Measurements from ENCODE around the gene SNAPC3.
A peak's percentile ranks its signal among the peaks of the same experiment; 100 is the strongest.

SNAPC3 gene

DNA sequence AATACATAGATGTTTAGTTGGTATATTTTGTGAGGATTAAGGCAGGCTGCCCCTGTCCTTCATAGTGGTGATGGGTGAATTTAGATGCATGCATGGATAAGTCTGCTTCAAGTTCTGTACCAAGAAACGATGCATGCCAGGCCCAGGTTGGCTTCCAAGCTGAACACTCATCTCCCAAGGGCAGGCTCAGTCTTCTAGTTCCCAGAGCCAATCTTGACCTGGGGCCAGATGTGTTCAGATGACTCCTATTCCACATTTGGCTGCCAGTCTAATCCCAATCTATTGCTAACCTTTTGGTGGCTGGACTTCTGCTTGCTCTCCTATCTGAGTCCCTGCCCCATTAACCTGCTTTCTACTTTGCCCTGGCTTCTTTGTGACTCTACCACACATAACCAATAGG, 18.5 kb upstream of the SNAPC3 start:
- H2AFZ ChIP-seq (ENCODE audit: low read length), result no peak overlapping the region
- no peak for TF ChIP-seq CTCF (IDR thresholded peaks at IDR 0.05; ENCODE audit: low read length)
- no peak for TF ChIP-seq EZH2 (optimal IDR thresholded peaks at IDR 0.05; ENCODE audit: low read depth, low read length)
- no peak for TF ChIP-seq EZH2phosphoT487 (IDR thresholded peaks at IDR 0.05; ENCODE audit: low read length)
- H3K79me2 ChIP-seq (ENCODE audit: low read length), result no peaks in the 10 kb centered on the region
- no peak overlapping the region for H3K9ac ChIP-seq (ENCODE audit: low read length)
- H4K20me1 ChIP-seq (ENCODE audit: insufficient read depth, low read length), result no peaks in the 10 kb centered on the region
- H3K27me3 ChIP-seq (replicated peaks; ENCODE audit: insufficient read depth, low read length), result no peaks in the 10 kb centered on the region
- no peak for DNase-seq
- no peaks in the 10 kb centered on the region for H3F3A ChIP-seq (ENCODE audit: insufficient read depth, low read length)
- no peaks in the 10 kb centered on the region for H3K36me3 ChIP-seq (replicated peaks; ENCODE audit: insufficient read depth, low read length)
- H3K4me3 ChIP-seq (ENCODE audit: low read length), result no peak overlapping the region
- no peaks in the 10 kb centered on the region for H3K9me2 ChIP-seq (replicated peaks; ENCODE audit: insufficient read depth, low read length)
- no peaks in the 10 kb centered on the region for H3K9me3 ChIP-seq (replicated peaks; ENCODE audit: insufficient read depth, low read length)
- no peak overlapping the region for H3K27ac ChIP-seq (ENCODE audit: low read length)
- H3K4me1 ChIP-seq (ENCODE audit: low read length), result no peaks in the 10 kb centered on the region
- no peak overlapping the region for H3K4me2 ChIP-seq (ENCODE audit: low read depth, low read length)

DNA sequence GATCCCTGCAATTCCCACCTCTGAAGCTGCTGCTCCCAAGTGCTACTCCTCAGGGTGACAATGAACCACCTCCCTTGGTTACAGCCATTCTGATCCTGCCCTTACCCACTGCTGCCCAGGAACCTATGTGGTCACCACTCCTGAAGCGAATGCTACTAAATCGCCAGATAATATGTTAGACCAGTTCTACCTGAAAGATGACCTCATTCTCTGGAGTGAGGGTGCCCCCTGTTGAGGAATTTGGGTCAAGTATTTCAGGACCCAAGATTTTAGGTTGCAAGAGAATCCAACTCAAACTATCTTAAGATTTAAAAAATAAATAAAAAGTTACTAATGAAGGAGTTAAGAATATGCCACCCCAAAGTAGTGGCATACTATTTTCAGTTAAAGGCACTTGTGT, 5.8 kb upstream of the SNAPC3 start:
- H4K20me1 ChIP-seq (ENCODE audit: insufficient read depth, low read length), result no peaks in the 10 kb centered on the region
- no peaks in the 10 kb centered on the region for H3K9me2 ChIP-seq (replicated peaks; ENCODE audit: insufficient read depth, low read length)
- DNase-seq, result no peak
- H3K4me2 ChIP-seq (ENCODE audit: low read depth, low read length), result no peak overlapping the region
- TF ChIP-seq EZH2 (optimal IDR thresholded peaks at IDR 0.05; ENCODE audit: low read depth, low read length), result no peak
- no peak for TF ChIP-seq EZH2phosphoT487 (IDR thresholded peaks at IDR 0.05; ENCODE audit: low read length)
- TF ChIP-seq CTCF (IDR thresholded peaks at IDR 0.05; ENCODE audit: low read length), result peak; percentile 17
- H3K36me3 ChIP-seq (replicated peaks; ENCODE audit: insufficient read depth, low read length), result no peaks in the 10 kb centered on the region
- H3F3A ChIP-seq (ENCODE audit: insufficient read depth, low read length), result no peaks in the 10 kb centered on the region
- H3K9me3 ChIP-seq (replicated peaks; ENCODE audit: insufficient read depth, low read length), result no peaks in the 10 kb centered on the region
- no peak overlapping the region for H2AFZ ChIP-seq (ENCODE audit: low read length)
- H3K27me3 ChIP-seq (replicated peaks; ENCODE audit: insufficient read depth, low read length), result no peaks in the 10 kb centered on the region
- no peak overlapping the region for H3K4me3 ChIP-seq (ENCODE audit: low read length)
- no peaks in the 10 kb centered on the region for H3K4me1 ChIP-seq (ENCODE audit: low read length)
- no peaks in the 10 kb centered on the region for H3K79me2 ChIP-seq (ENCODE audit: low read length)
- H3K9ac ChIP-seq (ENCODE audit: low read length), result no peak overlapping the region
- no peak overlapping the region for H3K27ac ChIP-seq (ENCODE audit: low read length)

DNA sequence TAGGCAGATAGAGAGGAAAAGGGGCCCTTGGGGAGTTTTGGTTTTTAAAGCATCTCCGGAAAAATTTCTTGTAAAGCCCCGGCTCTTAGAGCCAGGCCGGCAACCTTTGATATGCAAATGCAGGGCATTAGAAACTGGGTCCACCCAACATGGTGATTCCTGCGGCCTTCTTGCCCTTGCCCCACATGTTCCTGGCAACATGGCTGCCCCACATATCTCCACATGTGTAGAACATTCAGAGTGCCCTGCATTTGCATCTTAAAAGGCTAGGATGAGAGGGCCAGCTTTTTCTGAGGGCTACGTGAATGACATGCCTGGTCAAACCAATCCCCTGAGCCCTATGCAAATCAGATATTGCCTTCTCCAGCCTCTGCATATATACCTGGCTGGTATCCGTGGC, 5.0 kb upstream of the SNAPC3 start:
- no peak overlapping the region for H2AFZ ChIP-seq (ENCODE audit: low read length)
- no peak overlapping the region for H3K27ac ChIP-seq (ENCODE audit: low read length)
- no peaks in the 10 kb centered on the region for H3K9me2 ChIP-seq (replicated peaks; ENCODE audit: insufficient read depth, low read length)
- no peak overlapping the region for H3K4me3 ChIP-seq (ENCODE audit: low read length)
- H3K79me2 ChIP-seq (ENCODE audit: low read length), result no peaks in the 10 kb centered on the region
- no peaks in the 10 kb centered on the region for H3K27me3 ChIP-seq (replicated peaks; ENCODE audit: insufficient read depth, low read length)
- no peaks in the 10 kb centered on the region for H4K20me1 ChIP-seq (ENCODE audit: insufficient read depth, low read length)
- H3K9me3 ChIP-seq (replicated peaks; ENCODE audit: insufficient read depth, low read length), result no peaks in the 10 kb centered on the region
- no peak for DNase-seq
- H3K9ac ChIP-seq (ENCODE audit: low read length), result no peak overlapping the region
- no peaks in the 10 kb centered on the region for H3K4me1 ChIP-seq (ENCODE audit: low read length)
- H3K36me3 ChIP-seq (replicated peaks; ENCODE audit: insufficient read depth, low read length), result no peaks in the 10 kb centered on the region
- H3K4me2 ChIP-seq (ENCODE audit: low read depth, low read length), result no peak overlapping the region
- TF ChIP-seq EZH2 (optimal IDR thresholded peaks at IDR 0.05; ENCODE audit: low read depth, low read length), result no peak
- TF ChIP-seq EZH2phosphoT487 (IDR thresholded peaks at IDR 0.05; ENCODE audit: low read length), result no peak
- TF ChIP-seq CTCF (IDR thresholded peaks at IDR 0.05; ENCODE audit: low read length), result no peak
- no peaks in the 10 kb centered on the region for H3F3A ChIP-seq (ENCODE audit: insufficient read depth, low read length)
